CD4-positive, alpha-beta T cell treated with Interleukin-6 for 4 hours (primary cell): ENCODE data around the gene PHLPP1.
"Not testable (repeated sequence)": the region's sequence is repeated elsewhere in the genome, so short reads cannot be mapped to it uniquely, and the experiment has no call there.

Experiments used
- DNase-seq: peaks from one replicate; pipeline ENCODE4 v3.0.0-alpha.2; 2020; ENCODE audit warnings: mixed read lengths

The PHLPP1 gene

DNA sequence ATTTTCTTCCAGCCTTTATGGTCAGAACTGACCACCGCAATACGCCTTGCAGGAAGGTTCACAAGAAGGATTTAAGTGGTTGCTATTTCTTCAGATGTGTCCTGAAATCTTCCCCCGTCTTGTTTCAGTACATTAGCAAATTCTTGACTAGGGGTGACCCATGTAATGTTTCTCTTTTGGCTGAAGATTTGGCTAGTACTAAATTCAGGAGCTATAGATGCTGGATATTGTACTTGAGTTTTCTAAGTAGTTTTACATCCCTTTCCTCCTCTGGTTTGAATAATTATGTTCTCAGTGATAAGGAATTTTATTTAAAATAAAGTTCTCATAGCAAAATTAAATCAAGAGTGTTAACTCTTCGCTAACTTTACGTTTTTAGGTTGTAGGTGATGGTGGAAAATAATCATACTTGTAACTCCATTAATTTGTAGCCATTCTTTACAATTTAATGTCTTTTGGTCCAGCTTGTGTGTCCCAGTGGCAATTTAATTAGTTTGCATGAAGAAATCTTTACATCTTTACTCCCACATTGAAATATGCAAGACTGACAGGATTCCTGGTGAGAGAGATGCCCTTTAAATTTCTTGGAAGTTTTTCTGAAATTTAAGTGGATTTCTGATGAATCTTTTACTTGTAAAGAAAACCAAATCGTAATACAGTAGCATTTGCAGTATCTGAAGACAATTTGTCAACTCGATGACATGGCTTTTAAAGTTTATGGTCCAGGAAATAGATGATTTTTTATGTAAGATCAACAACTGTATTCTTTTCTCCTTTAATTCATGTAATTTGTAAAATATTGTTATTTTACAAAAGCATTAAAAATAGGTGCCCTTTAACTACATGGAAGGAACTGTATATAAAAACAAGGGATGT is 2.8 kb downstream of the PHLPP1 start:
- no peak for DNase-seq

DNA sequence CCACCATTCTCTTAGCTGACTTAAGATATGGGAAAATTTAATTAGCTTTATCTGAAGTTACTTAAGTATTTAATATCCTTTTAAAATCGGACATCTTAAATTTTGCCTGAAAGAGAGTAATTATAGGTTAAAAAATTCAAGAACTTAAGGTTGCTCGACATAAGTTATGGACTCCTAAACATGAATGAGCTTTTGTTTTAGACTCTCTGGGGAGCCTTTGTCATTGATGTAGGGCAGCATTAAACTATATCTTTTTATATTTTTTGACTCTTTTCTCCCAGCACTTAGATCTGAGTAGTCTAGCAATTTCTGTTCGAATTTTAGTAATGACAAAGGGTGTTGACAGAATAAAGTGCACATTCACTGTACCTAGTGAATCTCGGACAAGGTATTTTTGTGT is 4.7 kb downstream of the PHLPP1 start:
- DNase-seq, result no peak

DNA sequence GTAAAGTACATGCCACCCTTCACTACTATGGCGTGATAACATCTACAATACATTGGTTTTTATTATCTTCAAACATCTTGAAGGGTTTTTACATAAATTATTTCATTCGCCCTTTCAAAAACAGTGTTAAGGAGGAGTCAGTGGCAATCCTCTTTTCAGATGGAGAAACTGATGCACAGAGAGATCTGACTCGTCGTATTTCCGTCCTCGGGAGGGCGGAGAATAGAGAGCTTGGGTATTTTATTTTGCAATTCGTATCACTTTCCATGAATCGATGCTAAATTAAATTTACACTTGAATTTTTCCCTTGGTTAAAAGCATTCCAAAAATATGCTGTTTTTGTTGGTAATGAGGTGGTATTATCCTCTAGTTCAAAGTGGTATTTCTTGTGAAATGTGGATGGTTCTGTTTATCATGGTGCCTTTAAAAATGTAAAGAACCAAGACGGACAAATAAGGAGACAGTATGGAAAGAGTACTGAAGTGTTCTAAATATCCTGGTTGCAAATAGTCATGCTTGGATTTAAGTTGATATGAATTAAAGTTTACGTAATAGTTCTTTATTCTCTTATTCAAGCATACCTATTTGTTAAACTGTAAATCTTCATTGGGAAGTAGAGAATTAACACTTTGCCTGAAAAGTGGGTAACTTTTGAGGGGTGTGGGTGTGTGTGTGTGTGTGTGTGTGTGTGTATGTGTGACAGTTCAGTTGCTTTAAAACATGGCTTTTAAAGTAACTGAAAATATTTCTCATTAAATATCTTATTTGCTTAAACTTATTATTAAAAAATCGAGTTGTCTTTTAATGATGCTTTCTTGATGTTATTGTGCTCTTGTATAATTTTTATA is 5.6 kb downstream of the PHLPP1 start:
- DNase-seq, result no peak

DNA sequence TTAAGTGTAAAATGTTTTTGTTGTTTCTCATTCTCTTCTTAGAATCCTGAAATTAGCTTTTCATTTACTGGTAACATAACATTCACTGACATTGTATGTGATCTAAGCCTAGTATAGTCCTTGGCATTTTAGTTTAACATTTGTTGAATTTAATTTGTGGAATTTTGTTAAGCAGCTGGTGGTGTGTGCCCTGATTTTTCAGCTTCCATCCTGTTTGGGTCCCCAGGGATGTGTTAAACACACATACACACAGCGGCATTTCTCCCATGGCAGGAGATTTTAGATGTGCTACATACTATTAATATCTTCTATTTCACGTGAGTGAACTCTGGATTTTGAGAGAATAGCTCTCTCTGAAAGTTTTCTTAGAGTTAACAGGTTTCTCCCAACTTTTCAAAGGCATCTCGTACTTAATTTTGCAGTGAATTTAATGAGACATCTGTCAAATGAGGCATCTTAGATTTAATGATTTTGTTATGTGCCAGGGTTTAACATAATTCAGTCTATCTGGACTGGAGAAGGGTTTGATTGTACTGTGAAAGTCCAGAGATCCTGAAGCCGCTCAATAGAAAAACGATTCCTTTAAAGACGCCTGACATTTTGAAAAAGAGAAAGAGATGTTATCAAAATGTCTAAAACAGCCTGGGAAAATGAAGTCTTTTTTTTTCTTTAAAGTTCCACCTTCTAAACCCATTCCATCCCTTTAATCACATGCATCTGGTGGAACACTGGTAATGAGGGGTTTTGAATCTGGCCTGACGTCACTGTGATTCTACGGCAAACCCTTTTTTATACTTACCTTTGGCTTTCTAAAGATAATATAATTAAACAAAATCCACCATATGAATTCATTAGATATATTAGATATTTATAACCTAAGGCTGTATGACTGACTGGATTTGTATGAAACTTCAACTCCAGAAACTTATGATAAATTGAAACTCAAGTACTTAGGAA is 6.8 kb downstream of the PHLPP1 start:
- DNase-seq, result no peak

DNA sequence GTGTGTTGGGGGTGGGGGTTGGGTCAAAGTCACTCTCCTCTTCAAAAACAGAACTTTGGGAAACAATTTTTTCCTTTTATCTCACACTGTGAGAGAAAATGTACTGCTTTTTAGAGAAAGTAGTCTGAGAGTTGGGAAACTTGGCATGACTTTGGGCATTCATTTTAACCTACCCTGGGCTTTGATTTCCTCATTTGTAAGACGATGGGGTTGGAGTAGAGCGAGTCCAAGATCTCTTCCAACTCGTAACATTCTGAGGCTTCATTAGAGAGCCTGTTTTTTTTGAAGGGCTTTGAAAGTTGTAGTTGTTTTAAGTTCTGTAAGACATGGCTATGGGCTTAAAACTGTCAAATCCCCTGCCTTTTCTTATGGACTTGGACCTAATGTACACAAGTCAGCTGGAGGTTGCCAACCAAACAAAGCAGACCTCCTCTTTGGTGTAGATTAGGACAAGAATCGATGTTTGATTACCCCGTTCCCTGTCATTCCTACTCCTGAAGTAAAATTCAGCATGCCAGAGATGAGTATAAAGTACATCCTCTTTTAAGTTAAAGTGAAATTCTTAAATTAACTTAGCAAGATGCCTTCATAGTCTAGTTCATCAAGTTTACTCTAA is 8.4 kb downstream of the PHLPP1 start:
- no peak for DNase-seq

DNA sequence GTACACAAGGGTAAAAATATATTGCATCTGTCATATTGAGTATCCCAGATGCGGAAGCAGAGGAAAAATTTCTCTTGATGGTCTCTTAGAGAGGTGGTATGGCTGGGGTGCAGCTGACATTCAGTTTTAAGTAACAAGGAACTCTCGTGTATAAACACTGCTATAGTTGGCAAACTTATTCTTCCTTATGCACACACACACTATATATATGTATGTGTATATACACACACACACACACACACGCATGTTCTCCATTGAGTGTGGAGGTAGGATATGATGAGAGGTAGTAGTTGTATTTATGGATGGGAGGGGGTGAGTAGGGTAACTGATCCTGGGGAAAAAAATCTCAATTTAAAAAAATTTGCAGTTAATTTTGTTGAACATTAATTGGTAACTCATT is 10.6 kb downstream of the PHLPP1 start:
- DNase-seq, result no peak

DNA sequence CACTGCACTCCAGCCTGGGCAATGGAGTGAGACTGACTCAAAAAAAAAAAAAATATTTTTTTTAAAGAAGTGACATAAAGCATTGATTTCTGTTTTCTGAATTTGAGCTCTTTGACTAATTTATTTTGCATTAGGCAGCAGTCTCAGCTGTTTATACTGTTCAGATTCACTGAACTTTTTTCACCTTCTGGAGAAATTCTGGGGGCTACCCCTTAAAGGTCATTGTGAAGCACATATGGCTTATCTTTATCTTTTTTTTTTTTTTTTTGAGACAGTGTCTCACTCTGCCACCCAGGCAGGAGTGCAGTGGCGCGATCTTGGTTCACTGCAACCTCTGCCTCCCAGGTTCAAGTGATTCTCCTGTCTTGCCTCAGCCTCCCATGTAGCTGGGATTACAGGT is 12.9 kb downstream of the PHLPP1 start:
- no peak for DNase-seq

DNA sequence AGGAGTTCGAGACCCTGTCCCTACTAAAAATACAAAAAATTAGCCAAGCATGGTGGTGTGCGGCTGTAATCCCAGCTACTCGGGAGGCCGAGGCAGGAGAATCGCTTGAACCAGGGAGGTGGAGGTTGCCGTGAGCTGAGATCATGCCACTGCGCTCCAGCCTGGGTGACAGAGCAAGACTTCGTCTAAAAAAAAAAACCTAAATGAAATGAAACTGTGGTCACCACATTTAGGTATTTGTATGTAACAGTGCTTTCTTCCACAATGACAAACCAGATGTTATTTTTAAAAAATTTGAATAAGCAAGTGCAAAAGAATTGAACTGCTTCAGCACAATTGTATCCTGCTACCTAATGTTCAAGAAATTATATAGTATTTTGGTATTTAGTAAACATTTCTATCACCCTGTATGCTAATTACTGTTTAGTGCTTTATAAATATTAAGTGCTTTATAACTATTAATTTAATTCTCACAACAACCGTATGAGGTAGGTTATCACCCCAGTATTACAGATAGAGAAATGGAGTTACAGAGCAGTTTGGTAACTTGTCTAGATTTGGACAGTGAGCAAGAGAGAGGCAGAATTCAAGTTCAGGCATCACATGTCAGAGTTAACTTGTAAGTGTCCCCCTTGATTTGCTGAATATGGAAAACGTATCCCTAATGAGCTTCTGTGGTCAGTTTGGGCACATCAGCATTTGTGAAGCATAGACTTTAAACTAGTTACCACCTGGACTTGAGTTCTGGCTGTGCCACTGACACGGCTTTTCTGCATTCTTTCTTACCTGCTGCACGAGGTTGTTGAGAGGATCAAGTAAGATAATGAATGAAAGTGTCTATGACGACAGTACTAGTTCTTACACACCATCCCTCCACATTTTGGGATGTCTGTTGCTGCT is 14.4 kb downstream of the PHLPP1 start:
- DNase-seq, result no peak

DNA sequence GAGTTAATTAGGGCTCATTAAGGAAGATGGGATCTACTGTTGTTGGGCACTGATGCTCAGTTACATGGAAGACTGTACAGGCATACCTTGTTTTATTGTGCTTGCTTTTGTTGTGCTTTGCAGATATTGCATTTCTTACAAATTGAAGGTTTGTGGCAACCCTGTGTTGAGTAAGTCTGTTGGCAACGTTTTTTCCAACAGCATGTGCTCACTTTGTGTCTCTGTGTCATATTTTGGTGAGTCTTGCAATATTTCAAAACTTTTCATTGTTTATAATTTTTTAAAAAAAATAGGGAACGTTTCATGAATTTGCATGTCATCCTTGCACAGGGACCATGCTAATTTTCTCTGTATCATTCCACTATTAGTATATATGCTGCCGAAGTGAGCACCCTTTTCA is 15.6 kb downstream of the PHLPP1 start:
- no peak for DNase-seq

DNA sequence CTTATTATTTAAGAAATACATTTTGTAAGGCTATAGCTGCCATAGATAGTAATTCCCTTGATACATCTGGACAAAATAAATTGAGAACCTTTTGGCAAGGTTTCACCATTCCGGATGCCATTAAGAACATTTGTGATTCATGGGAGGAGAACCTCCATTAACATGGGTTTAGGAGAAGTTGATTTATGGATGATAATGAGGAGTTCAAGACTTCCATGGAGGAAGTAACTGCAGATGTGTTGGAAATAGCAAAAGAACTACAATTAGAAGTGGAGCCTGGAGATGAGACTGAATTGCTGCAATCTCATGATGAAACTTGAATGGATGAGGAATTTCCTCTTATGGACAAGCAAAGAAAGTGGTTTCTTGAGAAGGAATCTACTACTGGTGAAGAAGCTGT is 17.3 kb downstream of the PHLPP1 start:
- no peak for DNase-seq

DNA sequence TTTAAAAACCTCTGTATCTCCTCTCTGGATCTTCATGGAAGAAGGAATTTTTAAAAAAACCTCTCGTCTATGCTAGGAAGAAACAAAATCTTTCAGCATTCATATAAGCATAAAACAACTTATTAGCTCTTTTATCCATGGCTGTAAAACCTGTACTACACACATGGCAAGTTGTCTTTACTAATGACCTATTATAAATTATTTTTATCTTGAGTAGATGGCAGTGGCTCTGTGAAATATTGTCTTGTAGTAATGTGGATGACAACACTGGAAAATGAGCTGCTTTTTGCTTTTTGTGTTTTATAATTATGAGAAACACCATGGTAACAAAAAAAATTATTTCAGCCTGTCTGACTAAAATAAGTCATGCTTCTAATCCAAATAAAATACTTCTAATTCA is 18.9 kb downstream of the PHLPP1 start:
- DNase-seq, result no peak

DNA sequence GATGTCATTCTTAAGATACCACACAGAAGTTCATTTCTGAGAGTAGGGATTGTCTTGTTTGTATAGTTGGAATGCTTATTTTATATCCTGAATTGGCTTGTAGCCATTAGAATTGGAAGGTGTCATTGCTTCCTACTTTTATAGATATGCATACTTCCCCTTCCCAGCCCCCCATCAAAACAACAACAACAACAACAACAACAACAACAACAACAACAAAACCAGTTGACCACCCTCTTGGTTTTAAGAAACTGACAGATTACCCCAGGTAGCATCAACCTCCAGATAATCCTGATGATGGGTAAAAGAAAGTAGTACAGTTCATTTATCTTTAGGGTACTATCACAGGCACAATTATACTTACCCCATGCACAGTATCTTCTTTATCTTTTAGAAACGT is 20.0 kb downstream of the PHLPP1 start:
- no peak for DNase-seq

DNA sequence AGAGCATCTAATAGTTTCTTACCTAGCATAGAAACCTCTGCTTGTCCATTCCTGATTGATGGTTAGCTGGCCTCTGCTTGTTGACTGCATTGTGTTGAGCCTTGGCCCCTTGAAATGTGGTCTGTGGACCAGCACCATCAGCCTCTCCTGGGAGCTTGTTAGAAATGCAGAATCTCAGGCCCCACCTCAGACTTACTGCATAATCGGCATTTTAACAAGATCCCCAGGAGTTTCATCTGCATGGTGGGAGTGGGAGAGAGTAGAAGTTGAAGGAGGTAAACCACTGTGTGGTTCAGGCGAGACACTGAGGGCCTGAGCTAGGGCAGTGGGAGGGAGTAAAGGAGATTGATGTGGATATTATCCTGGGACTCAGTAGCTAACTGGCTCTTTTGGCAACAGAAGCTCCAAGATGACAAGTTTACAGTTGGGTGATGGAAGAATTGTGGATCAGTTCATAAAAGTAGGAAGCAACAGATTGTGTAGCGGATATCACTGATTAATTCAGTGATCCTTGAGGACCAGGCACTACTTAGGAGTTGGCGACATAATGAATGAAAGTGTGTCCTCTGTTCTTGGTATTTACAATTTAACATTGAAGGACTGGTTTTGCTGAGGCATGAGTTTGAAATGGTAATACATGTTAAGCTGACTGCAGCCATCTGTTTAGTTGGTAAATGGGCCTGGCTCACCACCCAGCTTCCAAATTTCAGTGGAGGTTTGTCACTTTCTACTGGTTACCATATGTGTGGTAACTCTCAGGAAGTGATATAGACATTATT is 20.9 kb downstream of the PHLPP1 start:
- DNase-seq, result no peak

DNA sequence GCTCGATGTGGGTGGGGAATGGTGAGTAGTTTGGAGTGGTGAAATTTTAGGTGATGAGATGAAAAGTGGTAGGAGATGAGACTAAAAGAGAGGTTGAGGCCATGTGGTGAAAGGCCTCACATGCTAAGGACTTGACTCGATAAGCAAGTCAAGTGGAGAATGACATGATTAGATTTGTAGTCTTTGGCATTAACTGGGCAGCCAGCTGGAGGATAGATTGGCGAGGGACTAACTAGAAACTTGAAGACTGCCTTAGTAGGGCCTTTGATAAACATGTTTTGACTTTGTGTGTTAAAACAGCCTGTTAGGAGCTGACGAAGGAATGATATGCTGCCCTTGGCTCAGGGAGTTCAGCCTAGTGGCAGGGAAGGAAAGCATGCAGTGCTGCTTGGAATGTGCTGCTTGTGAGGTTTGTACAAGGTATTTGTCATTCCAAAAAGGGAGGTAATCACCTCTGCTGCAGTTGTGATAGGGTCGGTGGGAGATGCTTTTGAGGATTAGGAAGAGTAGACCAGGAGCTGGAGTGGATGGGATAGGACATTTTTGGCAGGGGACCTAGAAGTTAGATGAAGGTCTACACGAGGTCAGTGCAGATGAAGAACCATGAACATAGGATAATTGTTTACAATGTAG is 22.0 kb downstream of the PHLPP1 start:
- DNase-seq, result no peak

DNA sequence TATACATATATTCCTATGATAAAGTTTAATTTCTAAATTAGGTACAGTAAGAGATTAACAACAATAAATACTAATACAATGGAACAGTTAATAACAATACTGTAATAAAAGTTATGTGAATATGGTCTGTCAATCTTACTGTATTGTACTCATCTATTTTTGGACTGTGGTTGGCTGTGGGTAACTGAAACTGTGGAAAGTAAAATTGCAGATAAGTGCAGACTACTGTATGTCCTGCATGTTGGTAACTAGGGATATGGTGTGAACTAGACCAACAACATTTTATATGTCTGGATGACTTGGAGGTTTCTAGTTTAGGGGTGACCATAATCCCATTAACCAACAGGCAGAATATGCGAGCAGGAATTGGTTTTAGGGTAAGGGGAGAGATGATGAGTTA is 23.3 kb downstream of the PHLPP1 start:
- DNase-seq, result no peak

DNA sequence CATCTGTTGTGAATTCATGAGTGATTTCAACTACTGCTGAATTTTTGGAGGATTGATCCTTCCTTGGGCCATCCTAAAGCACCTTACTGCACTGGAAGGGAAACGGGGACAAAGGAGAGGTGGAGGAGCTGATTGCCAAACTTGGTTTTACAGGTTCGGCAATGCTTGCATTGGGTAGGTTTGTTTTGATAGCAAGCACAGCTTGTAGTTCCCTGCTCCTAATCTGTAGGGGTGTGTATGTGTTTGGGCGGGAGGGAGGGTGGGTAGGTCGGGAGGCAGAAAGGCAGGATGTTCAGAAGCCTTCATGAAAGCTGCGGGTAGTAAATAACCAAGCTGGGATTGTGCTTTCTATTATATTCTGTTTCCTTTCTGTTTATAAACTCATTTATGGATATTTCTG is 24.6 kb downstream of the PHLPP1 start:
- no peak for DNase-seq

DNA sequence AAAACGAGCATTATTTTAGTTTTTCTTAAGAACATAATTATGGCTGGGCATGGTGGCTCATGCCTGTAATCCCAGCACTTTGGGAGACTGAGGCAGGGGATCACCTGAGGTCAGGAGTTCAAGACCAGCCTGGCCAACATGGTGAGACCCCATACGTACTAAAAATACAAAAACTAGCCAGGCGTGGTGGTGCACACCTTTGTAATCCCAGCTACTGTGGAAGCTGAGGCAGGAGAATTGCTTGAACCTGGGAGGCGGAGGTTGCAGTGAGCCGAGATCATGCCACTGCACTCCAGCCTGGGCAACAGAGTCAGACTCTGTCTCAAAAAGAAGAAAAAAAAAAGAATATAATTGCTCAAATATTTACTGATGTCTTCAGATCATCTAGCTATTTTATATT is 25.3 kb downstream of the PHLPP1 start:
- not testable (repeated sequence) for DNase-seq

DNA sequence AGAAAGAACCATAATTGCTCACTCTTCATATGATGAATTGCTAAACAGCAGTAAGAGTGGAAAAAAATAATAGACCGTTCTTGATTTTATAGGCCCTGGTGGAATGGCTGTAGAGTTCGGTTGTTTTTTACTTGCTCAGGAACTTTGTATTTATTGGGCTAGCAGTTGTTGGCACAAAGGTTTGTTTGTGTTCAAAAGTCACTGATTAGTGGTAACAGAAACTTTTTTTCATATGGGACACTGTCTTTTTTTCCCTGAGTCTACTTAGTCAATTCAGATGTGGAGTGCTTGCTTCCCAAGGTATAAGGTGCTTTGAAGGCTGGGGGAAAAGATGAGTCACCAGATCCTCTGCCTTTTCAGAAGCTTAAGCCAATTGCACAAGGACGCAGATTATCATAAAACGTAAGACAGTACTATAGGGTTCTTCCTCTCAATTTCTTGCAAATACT is 25.8 kb downstream of the PHLPP1 start:
- DNase-seq, result no peak

DNA sequence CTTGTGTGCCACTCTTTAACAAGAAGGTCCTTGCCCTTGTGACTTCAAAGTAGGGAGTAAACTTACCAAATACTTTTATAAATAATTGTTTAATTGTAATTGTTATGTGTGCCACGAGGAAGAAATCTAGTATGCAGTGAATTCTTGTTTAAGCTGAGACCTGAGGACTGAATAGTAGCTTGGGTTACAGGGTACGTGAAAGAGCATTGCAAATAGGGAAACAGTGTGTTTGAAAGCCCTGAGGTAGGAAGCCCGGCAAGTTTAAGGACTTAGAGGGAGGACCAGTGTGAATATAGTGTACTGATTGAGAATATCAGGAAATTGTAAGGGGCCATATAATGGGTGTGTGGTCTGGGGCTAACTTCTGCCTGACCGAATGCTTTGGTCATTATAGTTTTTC is 26.2 kb downstream of the PHLPP1 start:
- DNase-seq, result no peak
